ENCODE measurements around the gene EHMT2.

The EHMT2 gene

DNA sequence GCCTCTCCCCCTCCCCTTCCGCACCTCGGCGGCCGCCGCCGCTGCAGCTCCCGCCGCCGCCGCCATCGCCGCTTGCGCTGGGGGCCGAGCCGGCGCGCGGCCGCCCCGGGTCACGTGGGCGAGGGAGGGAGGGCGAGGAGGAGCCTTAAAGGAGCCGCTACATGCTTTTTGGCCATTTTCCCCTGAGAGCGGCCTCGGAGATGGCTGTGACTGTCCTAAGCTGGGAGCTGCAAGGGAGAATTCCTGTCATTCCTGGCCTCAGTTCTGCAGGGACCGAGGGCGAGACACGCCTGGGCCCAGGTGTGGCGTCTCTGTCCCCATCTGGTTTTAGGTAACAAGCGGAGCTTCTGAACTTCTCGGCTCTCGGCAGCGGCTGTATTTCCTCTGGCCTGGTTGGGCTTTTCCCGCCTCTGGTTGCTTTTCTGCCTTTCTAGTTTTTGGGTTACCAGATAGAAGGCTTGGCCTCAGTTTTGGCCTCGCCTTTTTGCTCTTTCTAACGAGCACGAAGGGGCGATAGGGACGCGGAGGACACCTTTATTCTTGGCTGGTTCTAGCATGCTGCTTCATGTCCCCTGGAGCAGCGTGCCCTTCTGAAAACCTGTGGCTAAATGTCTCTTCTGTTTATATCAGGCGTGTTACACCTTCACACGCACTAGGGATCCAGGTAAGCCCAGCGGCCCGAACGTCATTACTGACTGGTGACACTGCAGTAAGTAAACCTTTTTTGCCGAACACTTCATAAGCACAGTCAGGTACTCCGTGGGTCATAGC lies at the start of gene EHMT2 (continued):
- TF ChIP-seq SCRT1 (tag by site-specific recombination; IDR thresholded peaks at IDR 0.05; ENCODE audit: borderline replicate concordance) (no peak), ZFP69B (tag by site-specific recombination; IDR thresholded peaks at IDR 0.05) (0 out of 2 replicates have a peak, but pooled peaks have one; percentile 58)

DNA sequence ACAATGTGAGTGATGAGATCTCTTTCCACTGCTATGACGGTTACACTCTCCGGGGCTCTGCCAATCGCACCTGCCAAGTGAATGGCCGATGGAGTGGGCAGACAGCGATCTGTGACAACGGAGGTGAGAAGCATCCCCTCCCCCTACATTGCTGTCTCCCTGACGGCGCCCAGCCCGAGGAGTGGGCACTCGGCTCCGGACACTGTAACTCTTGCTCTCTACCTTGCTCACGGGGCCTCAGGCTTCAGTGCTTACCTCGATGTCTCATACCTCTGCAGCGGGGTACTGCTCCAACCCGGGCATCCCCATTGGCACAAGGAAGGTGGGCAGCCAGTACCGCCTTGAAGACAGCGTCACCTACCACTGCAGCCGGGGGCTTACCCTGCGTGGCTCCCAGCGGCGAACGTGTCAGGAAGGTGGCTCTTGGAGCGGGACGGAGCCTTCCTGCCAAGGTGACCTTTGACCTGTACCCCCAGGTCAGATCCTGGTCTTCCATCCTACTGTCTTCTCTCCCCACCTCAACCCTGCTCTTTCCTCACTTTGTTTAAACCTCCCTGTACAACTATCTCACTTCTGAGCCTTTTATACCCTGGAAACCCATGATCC lies 49.7 kb upstream of the EHMT2 start:
- CTCF ChIA-PET: interaction anchor here (0.6 kb wide), 1 partner anchor 1008 kb away, joined by 5 read pairs; no protein-coding TSS in a partner anchor
- peaks cover 0 to 17% of the 10 kb centered on the region in 2 experiments; a peak in 1 of 3 replicates for H3K36me3 ChIP-seq (ENCODE audit: control insufficient read depth in 2 of 2, insufficient read depth in 1 of 2, low read length in 2 of 2)
- H3K27ac ChIP-seq (ENCODE audit: extremely low read depth, low read depth, low read length): no peak overlapping the region
- POLR2A ChIA-PET: interaction anchor here (1.8 to 1.9 kb wide), 2 partner anchors 17 to 25 kb away, joined by 3 to 8 read pairs; partner anchors contain the start of gene DXO
- no peaks in the 10 kb centered on the region for H3K9me3 ChIP-seq (ENCODE audit: control insufficient read depth, insufficient read depth, low read depth, low read length)
- H3K4me3 ChIP-seq (ENCODE audit: low read depth, low read length): no peak overlapping the region
- peak; percentile 41; the same call in 1 of the 2 replicates for TF ChIP-seq BCL11B (tag by site-specific recombination; IDR thresholded peaks at IDR 0.05; ENCODE audit: low read depth)
- TF ChIP-seq ZNF558 (tag by site-specific recombination; IDR thresholded peaks at IDR 0.05): no peak
- 0 out of 2 replicates have a peak, but pooled peaks have one; percentile 27 for TF ChIP-seq HIC1 (tag by site-specific recombination; IDR thresholded peaks at IDR 0.05)
- H3K4me1 ChIP-seq (ENCODE audit: control insufficient read depth, insufficient read depth, low read length): no peaks in the 10 kb centered on the region

- H3K27ac ChIP-seq (ENCODE audit: extremely low read depth, low read depth, low read length): no peak overlapping the region
- ChIA-PET CTCF (no interaction called here), POLR2A (interaction anchor here (0.6 to 0.9 kb wide), 2 partner anchors 39 to 419 kb away, joined by 4 to 9 read pairs; no protein-coding TSS in a partner anchor)
- TF ChIP-seq ZNF341 (tag by site-specific recombination; IDR thresholded peaks at IDR 0.05; ENCODE audit: low read depth) (no peak), YY1 (tag by site-specific recombination; IDR thresholded peaks at IDR 0.05) (no peak), ZNF785 (tag by site-specific recombination; IDR thresholded peaks at IDR 0.05) (no peak), ZNF157 (tag by site-specific recombination; IDR thresholded peaks at IDR 0.05) (no peak), EGR2 (tag by site-specific recombination; IDR thresholded peaks at IDR 0.05; ENCODE audit: low read depth) (no peak), ZNF174 (tag by site-specific recombination; IDR thresholded peaks at IDR 0.05) (no peak), ZNF23 (tag by site-specific recombination; IDR thresholded peaks at IDR 0.05; ENCODE audit: borderline replicate concordance) (no peak), KLF7 (tag by site-specific recombination; IDR thresholded peaks at IDR 0.05; ENCODE audit: borderline replicate concordance) (no peak), KLF1 (tag by site-specific recombination; IDR thresholded peaks at IDR 0.05) (no peak), SETDB1 (IDR thresholded peaks at IDR 0.05; ENCODE audit: insufficient read length, low read length) (no peak), ZNF132 (tag by site-specific recombination; IDR thresholded peaks at IDR 0.05; ENCODE audit: borderline replicate concordance) (no peak), ZNF600 (tag by site-specific recombination; IDR thresholded peaks at IDR 0.05) (no peak), ZNF114 (tag by site-specific recombination; IDR thresholded peaks at IDR 0.05) (no peak), MEIS1 (CRISPR knock-in tag; IDR thresholded peaks at IDR 0.05; ENCODE audit: borderline replicate concordance) (no peak), ZNF621 (tag by site-specific recombination; IDR thresholded peaks at IDR 0.05) (no peak), ZNF302 (tag by site-specific recombination; IDR thresholded peaks at IDR 0.05; ENCODE audit: low read depth) (no peak)
- peaks cover 0 to 10% of the 10 kb centered on the region in 2 experiments; a peak in 1 of 3 replicates for H3K36me3 ChIP-seq (ENCODE audit: control insufficient read depth in 2 of 2, insufficient read depth in 1 of 2, low read length in 2 of 2)
- H3K9me3 ChIP-seq (ENCODE audit: control insufficient read depth, insufficient read depth, low read depth, low read length): no peaks in the 10 kb centered on the region
- H3K4me3 ChIP-seq (ENCODE audit: low read depth, low read length): no peak overlapping the region
- no peaks in the 10 kb centered on the region for H3K4me1 ChIP-seq (ENCODE audit: control insufficient read depth, insufficient read depth, low read length)
Observed at GRCh38 chr6:31946370-31946885, 48.9 kb upstream of the EHMT2 start.
